HepG2 (cell line): ENCODE data around the gene MUC6.

Source experiments
- CTCF ChIP-seq: sonication (generic); formaldehyde crosslinking; IDR thresholded peaks from 2 replicates; pipeline ENCODE4 v1.5.0; 2020; ENCODE audit warnings: mild to moderate bottlenecking, missing genetic modification reagents, moderate library complexity
- DPF2 ChIP-seq: sonication (generic); formaldehyde crosslinking; IDR thresholded peaks from 2 replicates; pipeline ENCODE4 v1.4.0; 2020; ENCODE audit warnings: mild to moderate bottlenecking, low read depth, missing genetic modification reagents, borderline replicate concordance
- ESRRA ChIP-seq: sonication (generic); formaldehyde crosslinking; IDR thresholded peaks from 2 replicates; pipeline ENCODE4 v1.5.1; 2020; ENCODE audit warnings: mild to moderate bottlenecking, low read depth, missing genetic modification reagents
- MYNN ChIP-seq: sonication (generic); formaldehyde crosslinking; IDR thresholded peaks from 2 replicates; pipeline ENCODE4 v1.4.0; 2020; ENCODE audit warnings: mild to moderate bottlenecking, low read depth, missing genetic modification reagents
- SP2 ChIP-seq: sonication (generic); formaldehyde crosslinking; IDR thresholded peaks from 2 replicates; pipeline ENCODE4 v1.5.1; 2020; ENCODE audit warnings: mild to moderate bottlenecking, missing genetic modification reagents
- WIZ ChIP-seq: sonication (generic); formaldehyde crosslinking; IDR thresholded peaks from 2 replicates; pipeline ENCODE4 v1.5.1; 2020; ENCODE audit warnings: mild to moderate bottlenecking, missing genetic modification reagents
- ZNF44 ChIP-seq: sonication (generic); formaldehyde crosslinking; IDR thresholded peaks from 2 replicates; pipeline ENCODE4 v1.5.1; 2020; ENCODE audit warnings: mild to moderate bottlenecking, missing genetic modification reagents
- TF ChIP-seq, protein P1 (sequence below): sonication (generic); formaldehyde crosslinking; IDR thresholded peaks from 2 replicates; pipeline ENCODE4 v1.8.0; 2022; ENCODE audit warnings: missing genetic modification reagents, mild to moderate bottlenecking, moderate library complexity, borderline replicate concordance

- TF ChIP-seq SP2 (CRISPR knock-in tag) (no peak), WIZ (CRISPR knock-in tag) (no peak), DPF2 (CRISPR knock-in tag) (no peak), CTCF (CRISPR knock-in tag) (no peak), ESRRA (CRISPR knock-in tag) (no peak), ZNF44 (CRISPR knock-in tag) (no peak), MYNN (no peak)
- TF ChIP-seq, protein P1, sequence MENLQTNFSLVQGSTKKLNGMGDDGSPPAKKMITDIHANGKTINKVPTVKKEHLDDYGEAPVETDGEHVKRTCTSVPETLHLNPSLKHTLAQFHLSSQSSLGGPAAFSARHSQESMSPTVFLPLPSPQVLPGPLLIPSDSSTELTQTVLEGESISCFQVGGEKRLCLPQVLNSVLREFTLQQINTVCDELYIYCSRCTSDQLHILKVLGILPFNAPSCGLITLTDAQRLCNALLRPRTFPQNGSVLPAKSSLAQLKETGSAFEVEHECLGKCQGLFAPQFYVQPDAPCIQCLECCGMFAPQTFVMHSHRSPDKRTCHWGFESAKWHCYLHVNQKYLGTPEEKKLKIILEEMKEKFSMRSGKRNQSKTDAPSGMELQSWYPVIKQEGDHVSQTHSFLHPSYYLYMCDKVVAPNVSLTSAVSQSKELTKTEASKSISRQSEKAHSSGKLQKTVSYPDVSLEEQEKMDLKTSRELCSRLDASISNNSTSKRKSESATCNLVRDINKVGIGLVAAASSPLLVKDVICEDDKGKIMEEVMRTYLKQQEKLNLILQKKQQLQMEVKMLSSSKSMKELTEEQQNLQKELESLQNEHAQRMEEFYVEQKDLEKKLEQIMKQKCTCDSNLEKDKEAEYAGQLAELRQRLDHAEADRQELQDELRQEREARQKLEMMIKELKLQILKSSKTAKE (CRISPR knock-in tag), result no peak
Observed at GRCh38 chr11:1077033-1077416, 40.5 kb upstream of the MUC6 start.
